Liver (tissue), 9 donors: Measurements from ENCODE around the gene HIRIP3. TPM values are rescaled to one million over a fixed set of nuclear protein-coding genes. Genes with fewer than 3 reads are reported as not detected.

Source experiments
- DNase-seq: peaks from one replicate; pipeline ENCODE4 v3.0.0-alpha.2; 2017; ENCODE audit warnings: low spot score
- H3K27ac ChIP-seq, 2 donors: one replicate each; pipeline ENCODE4 v1.7.0; 2013; ENCODE audit warnings: inconsistent platforms in 2 of 2, low read length in 2 of 2, control low read depth in 1 of 2, low read depth in 1 of 2, mild to moderate bottlenecking in 1 of 2
- H3K27me3 ChIP-seq, 4 donors: one replicate each; pipeline versions ENCODE4 v1.6.1 to v1.7.0; 2013; ENCODE audit warnings: low read length in 3 of 4, inconsistent platforms in 1 of 4, mild to moderate bottlenecking in 1 of 4, moderate library complexity in 1 of 4; ENCODE audit not compliant: control insufficient read depth in 4 of 4, insufficient read depth in 4 of 4
- H3K36me3 ChIP-seq, 4 donors: one replicate each; pipeline versions ENCODE4 v1.6.1 to v1.7.0; 2013; ENCODE audit warnings: low read length in 3 of 4, mild to moderate bottlenecking in 3 of 4, low read depth in 1 of 4, moderate library complexity in 1 of 4; ENCODE audit not compliant: control insufficient read depth in 4 of 4, insufficient read depth in 3 of 4
- H3K4me1 ChIP-seq, 4 donors: one replicate each; pipeline versions ENCODE4 v1.6.1 to v1.7.0; 2013; ENCODE audit warnings: low read length in 3 of 4, mild to moderate bottlenecking in 3 of 4, moderate library complexity in 1 of 4; ENCODE audit not compliant: control insufficient read depth in 4 of 4, insufficient read depth in 4 of 4
- H3K4me3 ChIP-seq, 3 donors: one replicate each; pipeline versions ENCODE4 v1.6.1 to v1.7.0; 2013; ENCODE audit warnings: low read length in 3 of 3, control low read depth in 1 of 3, low read depth in 1 of 3, mild to moderate bottlenecking in 1 of 3
- H3K9ac ChIP-seq, 2 donors: one replicate each; pipeline ENCODE4 v1.7.0; 2013; ENCODE audit warnings: low read length in 2 of 2, mild to moderate bottlenecking in 2 of 2, moderate library complexity in 2 of 2, control low read depth in 1 of 2, low read depth in 1 of 2
- H3K9me3 ChIP-seq, 4 donors: one replicate each; pipeline versions ENCODE4 v1.6.1 to v1.7.0; 2013; ENCODE audit warnings: low read length in 3 of 4; ENCODE audit not compliant: control insufficient read depth in 4 of 4
- CTCF ChIP-seq: fragments of 150-350 bp; IDR thresholded peaks from 2 replicates; pipeline ENCODE4 v1.5.1; 2017; ENCODE audit warnings: improper control_type of control experiment, low read depth, low read length; ENCODE audit not compliant: missing input control
- EGR1 ChIP-seq, 2 donors: IDR thresholded peaks; 2 replicates each; pipeline ENCODE4 v1.6.1; 2016 to 2018; ENCODE audit warnings: antibody characterized with exemption in 2 of 2, low read depth in 2 of 2
- FOXA1 ChIP-seq: IDR thresholded peaks from 2 replicates; pipeline ENCODE4 v1.6.1; 2016; ENCODE audit warnings: antibody characterized with exemption
- FOXA2 ChIP-seq: IDR thresholded peaks from 2 replicates; pipeline ENCODE4 v1.6.1; 2016; ENCODE audit warnings: antibody characterized with exemption
- GABPA ChIP-seq, 2 donors: IDR thresholded peaks in 1 of 2; conservative IDR thresholded peaks in 1 of 2; 2 replicates each; pipeline ENCODE4 v1.6.1; 2016; ENCODE audit warnings: antibody characterized with exemption in 2 of 2, mild to moderate bottlenecking in 1 of 2, moderate library complexity in 1 of 2
- HNF4A ChIP-seq, 2 donors: conservative IDR thresholded peaks; 2 replicates each; pipeline ENCODE4 v1.6.1; 2016; ENCODE audit warnings: antibody characterized with exemption in 2 of 2, mild to moderate bottlenecking in 2 of 2
- HNF4G ChIP-seq: IDR thresholded peaks from 2 replicates; pipeline ENCODE4 v1.6.1; 2016; ENCODE audit warnings: antibody characterized with exemption
- JUND ChIP-seq, 2 donors: IDR thresholded peaks; 2 replicates each; pipeline ENCODE4 v1.6.1; 2016; ENCODE audit warnings: antibody characterized with exemption in 2 of 2
- NR2F2 ChIP-seq: IDR thresholded peaks from 2 replicates; pipeline ENCODE4 v1.6.1; 2016; ENCODE audit warnings: antibody characterized with exemption
- RAD21 ChIP-seq, 2 donors: IDR thresholded peaks; 2 replicates each; pipeline ENCODE4 v1.6.1; 2016; ENCODE audit warnings: antibody characterized with exemption in 2 of 2, mild to moderate bottlenecking in 2 of 2
- RXRA ChIP-seq, 2 donors: IDR thresholded peaks; 2 replicates each; pipeline ENCODE4 v1.6.1; 2017 to 2018; ENCODE audit warnings: antibody characterized with exemption in 2 of 2, mild to moderate bottlenecking in 1 of 2
- TAF1 ChIP-seq: conservative IDR thresholded peaks from 2 replicates; pipeline ENCODE4 v1.6.1; 2016; ENCODE audit warnings: antibody characterized with exemption, mild to moderate bottlenecking
- YY1 ChIP-seq: IDR thresholded peaks from 2 replicates; pipeline ENCODE4 v1.6.1; 2016; ENCODE audit warnings: antibody characterized with exemption, mild to moderate bottlenecking
- ZBTB33 ChIP-seq: IDR thresholded peaks from 2 replicates; pipeline ENCODE4 v1.6.1; 2016; ENCODE audit warnings: antibody characterized with exemption
- WGBS: extraction: QIAGEN DNeasy Blood & Tissue Kit; methylation state at CpG from one replicate; pipeline ENCODE4 v1.1.7; 2013; 5-methylcytosine and 5-hydroxymethylcytosine counted together
- polyA plus RNA-seq, 2 donors: library from polyadenylated mRNA; stranded (reverse) in 1 of 2; unstranded in 1 of 2; fragments of 200-250 nt in 1 of 2; fragments of >200 nt in 1 of 2; fragmentation: Nextera tagmentation in 1 of 2; extraction: Ambion mirVana in 1 of 2; gene quantifications; one replicate each; pipeline versions ENCODE4 v1.2.1 to v1.2.3, GENCODE V29; 2013 to 2015
- total RNA-seq, 2 donors: library from RNA; depleted of rRNA; stranded (reverse); fragments of >200 nt; gene quantifications; one replicate each; pipeline ENCODE4 v1.2.3, GENCODE V29; 2014
- TF ChIP-seq, protein P1 (sequence below): IDR thresholded peaks from 2 replicates; pipeline ENCODE4 v1.6.1; 2016; ENCODE audit warnings: antibody characterized with exemption
- TF ChIP-seq, protein P2 (sequence below): IDR thresholded peaks from 2 replicates; pipeline ENCODE4 v1.6.1; 2016; ENCODE audit warnings: antibody characterized with exemption
- donor health status: healthy.
- donor health status: healthy.
- donor health status: healthy.
- donor health status: healthy.
- donor health status: healthy.

HIRIP3 gene
- total and polyA plus RNA-seq, 4 donors: 5.7 to 10.5 (median 9.1) TPM

GRCh38 chr16:30027588-30028437, 32.4 kb upstream of the HIRIP3 start:
- no peaks in the 10 kb centered on the region for H3K9me3 ChIP-seq

GRCh38 chr16:30026449-30026848, 31.0 kb upstream of the HIRIP3 start:
- no peak overlapping the region for H3K9ac ChIP-seq
- H3K27me3 ChIP-seq: peaks cover 0 to 2% (median 0%) of the 10 kb centered on the region in 4 donors
- H3K36me3 ChIP-seq: no peaks in the 10 kb centered on the region
- H3K9me3 ChIP-seq: no peaks in the 10 kb centered on the region
- H3K27ac ChIP-seq: no peak overlapping the region
- H3K4me3 ChIP-seq: no peak overlapping the region
- peaks cover 0 to 3% (median under 1%) of the 10 kb centered on the region in 4 donors for H3K4me1 ChIP-seq
- DNase-seq: no peak
- WGBS: 84% methylated on average over 18 of the region's 18 CpGs
- TF ChIP-seq HNF4A (conservative IDR thresholded peaks at IDR 0.05) (no peak), NR2F2 (no peak), JUND (IDR thresholded peaks at IDR 0.05) (no peak), CTCF (no peak), ZBTB33 (no peak), GABPA (IDR thresholded peaks at IDR 0.05 in 1 of 2, conservative IDR thresholded peaks at IDR 0.05 in 1 of 2) (no peak), TAF1 (no peak), EGR1 (IDR thresholded peaks at IDR 0.05; ENCODE audit: low read depth in 2 of 2) (no peak), YY1 (no peak)
- TF ChIP-seq, protein P1, sequence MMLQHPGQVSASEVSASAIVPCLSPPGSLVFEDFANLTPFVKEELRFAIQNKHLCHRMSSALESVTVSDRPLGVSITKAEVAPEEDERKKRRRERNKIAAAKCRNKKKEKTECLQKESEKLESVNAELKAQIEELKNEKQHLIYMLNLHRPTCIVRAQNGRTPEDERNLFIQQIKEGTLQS: no peak

More at GRCh38 chr16:30027588-30028437, 32.4 kb upstream of the HIRIP3 start:
- no peaks in the 10 kb centered on the region for H3K36me3 ChIP-seq
- peaks cover 0 to 2% (median under 1%) of the 10 kb centered on the region in 4 donors for H3K27me3 ChIP-seq
- no peak overlapping the region for H3K4me3 ChIP-seq
- H3K4me1 ChIP-seq: no peaks in the 10 kb centered on the region
- DNase-seq: no peak
- no peak overlapping the region for H3K9ac ChIP-seq
- WGBS: 52% methylated on average over 13 of the region's 13 CpGs
- H3K27ac ChIP-seq: no peak overlapping the region
- TF ChIP-seq ZBTB33 (no peak), CTCF (no peak), HNF4G (no peak), EGR1 (IDR thresholded peaks at IDR 0.05; ENCODE audit: low read depth in 2 of 2) (no peak), FOXA1 (no peak), RXRA (IDR thresholded peaks at IDR 0.05) (no peak), TAF1 (no peak), RAD21 (IDR thresholded peaks at IDR 0.05) (no peak), YY1 (no peak), JUND (IDR thresholded peaks at IDR 0.05) (no peak), HNF4A (conservative IDR thresholded peaks at IDR 0.05) (no peak), GABPA (IDR thresholded peaks at IDR 0.05 in 1 of 2, conservative IDR thresholded peaks at IDR 0.05 in 1 of 2) (no peak), NR2F2 (no peak), FOXA2 (no peak)
- TF ChIP-seq, protein P2, sequence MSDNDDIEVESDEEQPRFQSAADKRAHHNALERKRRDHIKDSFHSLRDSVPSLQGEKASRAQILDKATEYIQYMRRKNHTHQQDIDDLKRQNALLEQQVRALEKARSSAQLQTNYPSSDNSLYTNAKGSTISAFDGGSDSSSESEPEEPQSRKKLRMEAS: no peak
- TF ChIP-seq, protein P1: no peak
